Natural killer cell (primary cell): ENCODE results near the gene FAM98C. TPM values are rescaled to one million over a fixed set of nuclear protein-coding genes. Genes with fewer than 3 reads are reported as not detected.

Experiments
- ATAC-seq, 3 donors: fragments of 150-1000 bp in 2 of 3; fragments of 200-7000 bp in 1 of 3; cut with Tn5 transposase; 1 replicate in 1 of 3; 2 replicates in 2 of 3; pipeline ENCODE4 v1.10.0; 2021; ENCODE audit warnings: mild to moderate bottlenecking in 2 of 3, moderate library complexity in 2 of 3
- DNase-seq, 2 donors: peaks; one replicate each; pipeline versions ENCODE4 v3.0.0 to v3.0.0-alpha.2; 2013 to 2021; ENCODE audit warnings: mixed read lengths in 1 of 2
- H3K27ac ChIP-seq: one replicate; pipeline ENCODE4 v1.5.1; 2013; ENCODE audit warnings: mild to moderate bottlenecking, low read length
- H3K27me3 ChIP-seq: one replicate; pipeline ENCODE4 v1.6.1; 2013; ENCODE audit warnings: low read length; ENCODE audit not compliant: control insufficient read depth, insufficient read depth
- H3K36me3 ChIP-seq: one replicate; pipeline ENCODE4 v1.6.1; 2013; ENCODE audit warnings: low read length; ENCODE audit not compliant: control insufficient read depth, insufficient read depth
- H3K4me1 ChIP-seq: one replicate; pipeline ENCODE4 v1.6.1; 2013; ENCODE audit warnings: low read length; ENCODE audit not compliant: control insufficient read depth, insufficient read depth
- H3K4me3 ChIP-seq: one replicate; pipeline ENCODE4 v1.5.1; 2013; ENCODE audit warnings: low read length
- H3K9me3 ChIP-seq: one replicate; pipeline ENCODE4 v1.6.1; 2013; ENCODE audit warnings: low read length; ENCODE audit not compliant: control insufficient read depth, insufficient read depth
- H3K27ac Mint-ChIP-seq, 2 donors: one replicate each; pipeline ENCODE4 v1.8.0; 2022; ENCODE audit warnings: mild to moderate bottlenecking in 2 of 2, mixed read lengths in 2 of 2, moderate library complexity in 1 of 2
- H3K27me3 Mint-ChIP-seq, 2 donors: one replicate each; pipeline ENCODE4 v1.8.0; 2022; ENCODE audit warnings: low read depth in 2 of 2, mixed read lengths in 2 of 2
- H3K36me3 Mint-ChIP-seq: one replicate; pipeline ENCODE4 v1.8.0; 2022; ENCODE audit warnings: mixed read lengths
- H3K4me1 Mint-ChIP-seq, 2 donors: one replicate each; pipeline ENCODE4 v1.8.0; 2022; ENCODE audit warnings: mixed read lengths in 2 of 2
- H3K4me3 Mint-ChIP-seq: one replicate; pipeline ENCODE4 v1.8.0; 2022; ENCODE audit warnings: mild to moderate bottlenecking, moderate library complexity, mixed read lengths
- H3K9me3 Mint-ChIP-seq, 2 donors: one replicate each; pipeline ENCODE4 v1.8.0; 2022; ENCODE audit warnings: mixed read lengths in 2 of 2
- CTCF ChIP-seq: fragments of 200-600 bp; IDR thresholded peaks from one replicate; pipeline ENCODE4 v1.8.0; 2022; ENCODE audit warnings: antibody characterized with exemption
- WGBS: methylation state at CpG from one replicate; pipeline ENCODE4 v1.1.7; 2013; ENCODE audit warnings: missing lambda C conversion rate; ENCODE audit not compliant: insufficient coverage; 5-methylcytosine and 5-hydroxymethylcytosine counted together
- intact Hi-C: fragments of 100-400 bp; cut with micrococcal nuclease; formaldehyde crosslinking; loops from one replicate; pipeline ENCODE4 v1.14.2; 2022
- total RNA-seq, 4 donors: library from RNA; stranded (reverse); fragments of 120-200 nt in 1 of 4; gene quantifications; one replicate each; pipeline versions ENCODE4 v1.2.3 to v1.2.4, GENCODE V29; 2013 to 2022

The FAM98C gene
- total RNA-seq, 3 donors from 2014 or later (not counting 1 experiment from before 2014, with no cell fraction given): 36.9 to 42.1 (median 41.6) TPM

DNA sequence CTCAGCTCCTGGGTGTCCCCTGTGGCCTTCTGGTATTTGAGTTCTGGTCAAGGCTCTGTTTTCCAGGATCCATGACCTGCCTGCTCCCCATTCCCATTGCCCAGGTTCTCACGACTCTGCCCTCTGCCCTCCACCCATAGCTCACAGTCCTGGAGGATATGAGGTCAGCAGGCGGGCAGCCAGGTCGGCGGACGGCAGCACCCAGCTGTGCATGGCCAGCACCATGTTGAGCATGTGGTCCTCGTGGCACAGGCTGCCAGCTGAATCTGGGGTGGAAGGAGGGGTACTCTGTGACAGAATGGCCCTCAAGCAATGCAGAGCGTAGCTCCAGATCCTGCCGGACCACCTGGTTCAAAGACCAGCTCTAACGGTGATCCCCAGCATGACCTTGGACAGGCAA lies 18.0 kb downstream of the FAM98C start:
- intact Hi-C loops: no loop called here
- H3K36me3 ChIP-seq: no peaks in the 10 kb centered on the region
- TF ChIP-seq CTCF: no peak
- no peaks in the 10 kb centered on the region for H3K9me3 Mint-ChIP-seq
- no peaks in the 10 kb centered on the region for H3K27me3 ChIP-seq
- no peaks in the 10 kb centered on the region for H3K9me3 ChIP-seq
- H3K4me1 Mint-ChIP-seq: peaks cover 12 to 25% of the 10 kb centered on the region in 2 donors
- whole genome bisulfite sequencing: 95% methylated on average over 9 of the region's 9 CpGs
- DNase-seq (no peak), ATAC-seq (no peak)
- H3K36me3 Mint-ChIP-seq: no peaks in the 10 kb centered on the region
- no peak overlapping the region for H3K27ac ChIP-seq
- H3K4me3 Mint-ChIP-seq: no peak overlapping the region
- no peak overlapping the region for H3K27ac Mint-ChIP-seq
- H3K27me3 Mint-ChIP-seq: peaks cover 0 to 9% of the 10 kb centered on the region in 2 donors
- H3K4me3 ChIP-seq: no peak overlapping the region
- peaks cover 22% of the 10 kb centered on the region for H3K4me1 ChIP-seq

DNA sequence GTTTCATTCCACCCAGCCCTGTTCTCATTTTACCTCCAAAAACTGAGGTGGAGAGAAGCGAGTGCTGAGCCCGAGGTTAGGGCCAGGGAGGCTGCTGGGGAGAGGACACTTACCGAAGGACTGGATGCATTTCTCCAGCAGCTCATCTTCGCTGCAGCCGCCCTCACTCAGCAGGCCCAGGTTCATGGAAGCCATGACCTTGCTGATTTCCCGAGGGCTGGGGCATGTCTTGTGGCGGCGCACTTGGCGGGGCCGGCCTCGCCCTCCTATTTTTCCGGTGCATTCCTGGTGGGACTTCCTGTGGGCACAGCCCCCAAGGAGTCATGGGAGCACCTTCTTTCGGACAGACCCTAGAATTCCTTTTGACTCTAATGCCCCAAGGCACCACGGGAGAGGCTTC lies 19.0 kb downstream of the FAM98C start:
- no peak overlapping the region for H3K27ac ChIP-seq
- Mint-ChIP-seq H3K9me3 (no peaks in the 10 kb centered on the region), H3K4me3 (no peak overlapping the region), H3K36me3 (no peaks in the 10 kb centered on the region), H3K27me3 (peaks cover 0 to 9% of the 10 kb centered on the region in 2 donors), H3K27ac (no peak overlapping the region), H3K4me1 (peaks cover 17 to 26% of the 10 kb centered on the region in 2 donors)
- intact Hi-C loops: no loop called here
- H3K4me3 ChIP-seq: no peak overlapping the region
- ATAC-seq: no peak
- H3K9me3 ChIP-seq: no peaks in the 10 kb centered on the region
- WGBS: 92% methylated on average over 14 of the region's 14 CpGs
- TF ChIP-seq CTCF: no peak
- DNase-seq: no peak
- H3K4me1 ChIP-seq: peaks cover 26% of the 10 kb centered on the region
- H3K36me3 ChIP-seq: no peaks in the 10 kb centered on the region
- H3K27me3 ChIP-seq: no peaks in the 10 kb centered on the region

DNA sequence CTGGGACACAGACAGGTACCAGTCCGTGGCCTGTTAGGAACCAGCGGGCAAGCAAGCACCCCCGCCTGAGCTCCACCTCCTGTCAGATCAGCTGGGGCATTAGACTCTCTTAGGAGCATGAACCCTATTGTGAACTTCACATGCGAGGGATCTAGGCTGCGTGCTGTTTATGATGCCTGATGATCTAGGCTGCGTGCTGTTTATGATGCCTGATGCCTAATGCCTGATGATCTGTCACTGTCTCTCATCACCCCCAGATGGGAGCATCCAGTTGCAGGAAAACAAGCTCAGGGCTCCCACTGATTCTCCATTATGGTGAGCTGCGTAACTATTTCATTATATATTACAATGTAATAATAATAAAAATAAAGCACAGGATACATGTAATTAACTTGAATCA lies 19.5 kb downstream of the FAM98C start:
- Mint-ChIP-seq H3K9me3 (no peaks in the 10 kb centered on the region), H3K36me3 (no peaks in the 10 kb centered on the region), H3K4me1 (peaks cover 12 to 20% of the 10 kb centered on the region in 2 donors), H3K27ac (no peak overlapping the region), H3K27me3 (peaks cover 0 to 5% of the 10 kb centered on the region in 2 donors), H3K4me3 (no peak overlapping the region)
- no peak overlapping the region for H3K4me3 ChIP-seq
- intact Hi-C loops: no loop called here
- no peak for ATAC-seq
- WGBS: 92% methylated on average over 6 of the region's 7 CpGs
- DNase-seq: no peak
- H3K36me3 ChIP-seq: no peaks in the 10 kb centered on the region
- H3K4me1 ChIP-seq: peaks cover 21% of the 10 kb centered on the region
- TF ChIP-seq CTCF: no peak
- no peak overlapping the region for H3K27ac ChIP-seq
- no peaks in the 10 kb centered on the region for H3K9me3 ChIP-seq
- H3K27me3 ChIP-seq: no peaks in the 10 kb centered on the region

DNA sequence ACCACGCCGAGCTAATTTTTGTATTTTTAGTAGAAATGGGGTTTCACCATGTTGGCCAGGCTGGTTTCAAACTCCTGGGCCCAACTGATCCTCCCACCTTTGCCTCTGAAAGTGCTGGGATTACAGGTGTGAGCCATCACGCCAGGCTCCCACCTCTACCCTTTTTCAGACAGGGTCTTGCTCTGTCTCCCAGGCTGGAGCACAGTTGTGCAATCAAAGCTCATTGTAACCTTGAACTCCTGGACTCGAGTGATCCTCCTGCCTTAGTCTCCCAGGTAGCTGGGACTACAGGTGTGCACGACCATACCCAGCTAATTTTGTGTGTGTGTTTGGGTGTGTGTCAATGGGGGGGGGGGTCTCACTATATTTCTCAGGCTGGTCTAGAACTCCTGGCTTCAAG lies 21.4 kb downstream of the FAM98C start:
- ATAC-seq: no peak
- H3K9me3 ChIP-seq: no peaks in the 10 kb centered on the region
- no peak overlapping the region for H3K4me3 ChIP-seq
- no peak overlapping the region for H3K27ac ChIP-seq
- no peaks in the 10 kb centered on the region for H3K9me3 Mint-ChIP-seq
- no peaks in the 10 kb centered on the region for H3K36me3 ChIP-seq
- no peak for DNase-seq
- intact Hi-C loops: no loop called here
- no peak for TF ChIP-seq CTCF
- H3K4me1 Mint-ChIP-seq: peaks cover 5 to 13% of the 10 kb centered on the region in 2 donors
- peaks cover 10% of the 10 kb centered on the region for H3K4me1 ChIP-seq
- WGBS: 81% methylated on average over 4 of the region's 5 CpGs
- H3K27ac Mint-ChIP-seq: no peak overlapping the region
- H3K27me3 Mint-ChIP-seq: peaks cover under 1 to 5% of the 10 kb centered on the region in 2 donors
- no peaks in the 10 kb centered on the region for H3K36me3 Mint-ChIP-seq
- no peaks in the 10 kb centered on the region for H3K27me3 ChIP-seq
- no peak overlapping the region for H3K4me3 Mint-ChIP-seq
